Fibroblast of mammary gland (primary cell): ENCODE data around the gene SCP2.
A peak's percentile ranks its signal among the peaks of the same experiment; 100 is the strongest.

Experiments used
- DNase-seq: peaks from one replicate; pipeline ENCODE4 v3.0.0-alpha.2; 2010; ENCODE audit warnings: low read depth
- H3K4me3 ChIP-seq: 2 replicates; pipeline ENCODE4 v1.5.1; 2011; ENCODE audit warnings: low read depth, mild to moderate bottlenecking, low read length, moderate library complexity; ENCODE audit not compliant: control insufficient read depth
- CTCF ChIP-seq: conservative IDR thresholded peaks from 2 replicates; pipeline ENCODE4 v1.5.1; 2011; ENCODE audit warnings: low read depth, low read length, inconsistent platforms; ENCODE audit not compliant: control insufficient read depth, insufficient read depth

The SCP2 gene

DNA sequence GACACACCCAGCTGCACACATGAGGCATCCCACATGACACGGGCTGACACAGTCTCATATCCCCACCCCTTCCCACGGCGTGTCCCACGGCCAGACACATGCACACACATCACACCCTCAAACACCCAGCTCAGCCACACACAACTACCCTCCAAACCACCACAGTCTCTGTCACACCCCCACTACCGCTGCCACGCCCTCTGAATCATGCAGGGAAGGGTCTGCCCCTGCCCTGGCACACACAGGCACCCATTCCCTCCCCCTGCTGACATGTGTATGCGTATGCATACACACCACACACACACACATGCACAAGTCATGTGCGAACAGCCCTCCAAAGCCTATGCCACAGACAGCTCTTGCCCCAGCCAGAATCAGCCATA lies 157.5 kb downstream of the SCP2 start:
- peak; percentile 14 for DNase-seq
- H3K4me3 ChIP-seq: no peak overlapping the region
- no peak for TF ChIP-seq CTCF

DNA sequence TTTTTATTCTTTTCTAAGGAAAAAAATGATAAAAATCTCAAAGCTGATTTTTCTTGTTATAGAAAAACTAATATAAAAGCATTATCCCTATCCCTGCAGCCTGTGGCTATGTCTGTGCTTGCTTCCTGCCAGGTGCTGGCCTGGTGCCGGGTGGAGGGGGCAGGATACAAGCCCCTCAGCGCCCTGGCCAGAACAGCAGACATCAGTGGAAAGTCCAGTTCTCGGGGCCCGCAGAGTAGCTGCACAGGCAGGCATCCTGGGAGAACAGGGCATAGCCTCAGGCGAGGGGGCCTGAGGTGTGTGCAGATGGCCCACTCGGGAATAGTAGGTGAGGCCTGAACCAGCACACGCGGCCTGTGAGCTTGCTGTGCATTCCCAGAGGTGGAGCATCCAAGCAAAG lies 158.3 kb downstream of the SCP2 start:
- H3K4me3 ChIP-seq: no peak overlapping the region
- no peak for TF ChIP-seq CTCF
- no peak for DNase-seq

GRCh38 chr1:53086491-53087070 lies 159.5 kb downstream of the SCP2 start:
- TF ChIP-seq CTCF: no peak
- no peak overlapping the region for H3K4me3 ChIP-seq
- no peak for DNase-seq

GRCh38 chr1:53087332-53088285 lies 160.5 kb downstream of the SCP2 start:
- TF ChIP-seq CTCF: no peak

DNA sequence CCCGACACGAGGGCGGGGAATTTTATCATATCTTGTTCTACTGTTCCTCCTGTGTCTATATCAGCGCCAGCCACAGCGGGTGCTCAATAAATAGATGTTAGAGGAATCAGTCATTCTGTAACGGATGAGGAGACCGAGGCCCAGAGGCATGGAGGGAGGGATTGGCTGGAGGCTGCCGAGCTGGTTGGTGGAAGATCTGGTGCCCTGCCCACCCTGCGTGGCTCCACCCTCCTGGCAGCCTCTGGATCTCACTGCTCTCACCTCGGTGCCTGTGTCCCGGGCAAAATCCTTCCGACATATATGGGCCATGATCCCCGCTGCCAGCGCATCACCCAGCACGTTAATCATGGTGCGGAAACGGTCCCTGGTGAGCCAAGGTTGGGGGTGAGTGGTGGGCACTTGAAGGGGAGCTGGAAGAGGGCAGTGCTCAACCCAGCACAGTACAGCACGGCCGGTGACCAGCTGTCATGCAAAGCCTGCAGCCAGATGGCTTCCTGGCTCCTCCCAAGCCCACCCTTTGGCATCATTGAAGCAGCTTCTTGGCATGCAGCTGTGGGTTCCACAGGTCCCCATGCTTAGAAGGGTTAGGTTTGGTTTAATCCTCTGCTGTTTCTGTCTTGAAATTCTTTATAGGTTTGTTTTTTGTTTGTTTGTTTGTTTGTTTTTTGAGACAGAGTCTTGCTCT lies 161.7 kb downstream of the SCP2 start:
- DNase-seq: no peak
- TF ChIP-seq CTCF: no peak
- no peak overlapping the region for H3K4me3 ChIP-seq

More at GRCh38 chr1:53087332-53088285, 160.5 kb downstream of the SCP2 start:
- DNase-seq: no peak
- no peak overlapping the region for H3K4me3 ChIP-seq

GRCh38 chr1:53089478-53090226 lies 162.6 kb downstream of the SCP2 start:
- DNase-seq: no peak
- no peak for TF ChIP-seq CTCF
- H3K4me3 ChIP-seq: no peak overlapping the region
